HCT116 (cell line): ENCODE measurements around the gene RASL10B.

Source experiments
- EZH2phosphoT487 ChIP-seq: fragments of 200-600 bp; IDR thresholded peaks from 2 replicates; pipeline ENCODE4 v1.6.1; 2018; ENCODE audit warnings: antibody characterized with exemption, borderline replicate concordance
- JUND ChIP-seq: IDR thresholded peaks from 2 replicates; pipeline ENCODE4 v1.6.1; 2012
- POLR2A ChIP-seq: IDR thresholded peaks from 2 replicates; pipeline ENCODE4 v1.7.0; 2011; ENCODE audit warnings: borderline replicate concordance; ENCODE audit not compliant: insufficient read depth, insufficient read length; ENCODE audit errors: extremely low read depth
- POLR2AphosphoS5 ChIP-seq: IDR thresholded peaks from 2 replicates; pipeline ENCODE4 v1.6.1; 2011; ENCODE audit warnings: mild to moderate bottlenecking, low read depth, low read length, moderate library complexity
- RAD21 ChIP-seq: IDR thresholded peaks from 2 replicates; pipeline ENCODE4 v1.6.1; 2012; ENCODE audit warnings: low read depth, mild to moderate bottlenecking
- SIN3A ChIP-seq: IDR thresholded peaks from 2 replicates; pipeline ENCODE4 v1.6.1; 2012; ENCODE audit warnings: low read depth
- SP1 ChIP-seq: IDR thresholded peaks from 2 replicates; pipeline ENCODE4 v1.6.1; 2012; ENCODE audit warnings: low read depth
- TCF7L2 ChIP-seq: IDR thresholded peaks from 2 replicates; pipeline ENCODE4 v1.7.0; 2011; ENCODE audit warnings: borderline replicate concordance, inconsistent platforms; ENCODE audit not compliant: insufficient read depth, insufficient read length; ENCODE audit errors: extremely low read depth
- YY1 ChIP-seq: IDR thresholded peaks from 2 replicates; pipeline ENCODE4 v1.6.1; 2011; ENCODE audit warnings: low read length, low read depth, moderate library complexity, mild to moderate bottlenecking; ENCODE audit not compliant: insufficient replicate concordance; ENCODE audit errors: extremely low read depth
- TF ChIP-seq, protein P1 (sequence below), 3 experiments: fragments of 200-600 bp in 1 of 3; sonication (generic) in 1 of 3; IDR thresholded peaks in 2 of 3; conservative IDR thresholded peaks in 1 of 3; 2 replicates each; pipeline ENCODE4 v1.5.1; 2012 to 2017; ENCODE audit warnings: low read depth in 2 of 3, low read length in 2 of 3, antibody characterized with exemption in 1 of 3, borderline replicate concordance in 1 of 3, control low read depth in 1 of 3, mild to moderate bottlenecking in 1 of 3, mixed read lengths in 1 of 3, mixed run types in 1 of 3, moderate library complexity in 1 of 3; ENCODE audit not compliant: insufficient read depth in 1 of 3
- TF ChIP-seq, protein P2 (sequence below): IDR thresholded peaks from 2 replicates; pipeline ENCODE4 v1.6.1; 2012
- TF ChIP-seq, protein P3 (sequence below): IDR thresholded peaks from 2 replicates; pipeline ENCODE4 v1.6.1; 2012

DNA sequence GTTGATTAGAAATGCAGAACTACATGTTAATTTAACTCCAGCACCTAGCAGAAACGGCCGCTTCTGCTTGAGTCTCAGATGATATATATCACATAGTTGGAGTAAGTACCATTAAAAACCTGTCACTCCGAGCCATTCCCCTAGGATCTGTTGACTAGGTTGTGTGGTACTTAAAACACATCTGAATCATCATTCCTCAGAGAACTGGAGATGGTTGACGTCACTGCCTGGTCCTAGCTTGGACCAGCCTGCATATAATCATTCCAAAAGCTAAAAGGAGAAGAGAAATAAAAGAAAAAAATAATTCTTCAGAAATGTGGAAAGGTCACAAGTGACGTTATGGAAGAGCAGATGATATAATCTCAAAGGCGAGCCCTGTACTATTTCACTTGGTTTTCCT is 31.3 kb upstream of the RASL10B start:
- TF ChIP-seq TCF7L2 (no peak), POLR2A (no peak), RAD21 (no peak), SIN3A (no peak), YY1 (no peak), EZH2phosphoT487 (no peak), JUND (no peak), SP1 (no peak), POLR2AphosphoS5 (no peak)
- TF ChIP-seq, protein P1, sequence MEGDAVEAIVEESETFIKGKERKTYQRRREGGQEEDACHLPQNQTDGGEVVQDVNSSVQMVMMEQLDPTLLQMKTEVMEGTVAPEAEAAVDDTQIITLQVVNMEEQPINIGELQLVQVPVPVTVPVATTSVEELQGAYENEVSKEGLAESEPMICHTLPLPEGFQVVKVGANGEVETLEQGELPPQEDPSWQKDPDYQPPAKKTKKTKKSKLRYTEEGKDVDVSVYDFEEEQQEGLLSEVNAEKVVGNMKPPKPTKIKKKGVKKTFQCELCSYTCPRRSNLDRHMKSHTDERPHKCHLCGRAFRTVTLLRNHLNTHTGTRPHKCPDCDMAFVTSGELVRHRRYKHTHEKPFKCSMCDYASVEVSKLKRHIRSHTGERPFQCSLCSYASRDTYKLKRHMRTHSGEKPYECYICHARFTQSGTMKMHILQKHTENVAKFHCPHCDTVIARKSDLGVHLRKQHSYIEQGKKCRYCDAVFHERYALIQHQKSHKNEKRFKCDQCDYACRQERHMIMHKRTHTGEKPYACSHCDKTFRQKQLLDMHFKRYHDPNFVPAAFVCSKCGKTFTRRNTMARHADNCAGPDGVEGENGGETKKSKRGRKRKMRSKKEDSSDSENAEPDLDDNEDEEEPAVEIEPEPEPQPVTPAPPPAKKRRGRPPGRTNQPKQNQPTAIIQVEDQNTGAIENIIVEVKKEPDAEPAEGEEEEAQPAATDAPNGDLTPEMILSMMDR (IDR thresholded peaks at IDR 0.05 in 2 of 3, conservative IDR thresholded peaks at IDR 0.05 in 1 of 3; ENCODE audit: borderline replicate concordance in 1 of 3, insufficient read depth in 1 of 3, low read depth in 2 of 3, low read length in 2 of 3): no peak
- TF ChIP-seq, protein P2, sequence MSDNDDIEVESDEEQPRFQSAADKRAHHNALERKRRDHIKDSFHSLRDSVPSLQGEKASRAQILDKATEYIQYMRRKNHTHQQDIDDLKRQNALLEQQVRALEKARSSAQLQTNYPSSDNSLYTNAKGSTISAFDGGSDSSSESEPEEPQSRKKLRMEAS: no peak
- TF ChIP-seq, protein P3, sequence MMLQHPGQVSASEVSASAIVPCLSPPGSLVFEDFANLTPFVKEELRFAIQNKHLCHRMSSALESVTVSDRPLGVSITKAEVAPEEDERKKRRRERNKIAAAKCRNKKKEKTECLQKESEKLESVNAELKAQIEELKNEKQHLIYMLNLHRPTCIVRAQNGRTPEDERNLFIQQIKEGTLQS: no peak
